Suppressor macrophage (primary cell): ENCODE data around the gene VSIR.

Source experiments
- DNase-seq, 4 experiments: peaks; one replicate each; pipeline ENCODE4 v3.0.0-alpha.2; 2020 to 2022

VSIR gene

GRCh38 chr10:71747039-71747531, 26.2 kb downstream of the VSIR start:
- DNase-seq: no peak

DNA sequence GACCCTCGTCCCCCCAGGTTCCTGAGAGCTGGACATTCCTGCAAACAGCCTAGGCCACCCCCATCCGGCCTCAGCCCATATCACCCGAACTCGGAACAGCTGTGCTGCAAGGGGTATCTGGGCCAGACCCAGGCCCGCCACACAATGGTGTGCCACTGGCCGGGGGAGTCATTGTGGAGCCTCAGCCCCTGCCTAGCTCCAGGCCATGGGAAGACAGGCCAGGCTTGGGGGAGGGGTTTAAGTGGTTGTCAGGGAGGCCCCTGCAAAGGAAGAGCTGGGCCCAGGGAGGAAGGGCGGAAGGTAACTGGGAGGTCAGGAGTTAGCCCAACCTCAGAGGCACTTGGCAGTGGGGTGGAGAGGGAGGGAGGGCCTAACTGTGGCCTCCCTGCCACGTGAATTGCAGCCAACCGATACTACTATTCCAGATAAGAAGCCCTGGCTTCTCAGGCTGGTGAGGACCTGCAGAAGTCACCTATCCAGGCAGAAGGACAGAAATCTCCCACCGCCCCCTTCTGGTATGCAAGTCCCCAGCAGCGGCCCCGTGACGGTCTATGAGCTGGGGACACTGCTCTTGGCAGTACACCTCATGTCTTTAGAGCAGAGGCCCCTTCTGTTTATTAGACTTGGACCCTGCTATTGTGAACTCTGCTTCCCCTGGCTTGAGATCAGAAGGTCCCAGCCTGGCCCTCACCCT, 26.8 kb downstream of the VSIR start:
- peak in 2 of 4 experiments; percentile 29 to 38 for DNase-seq

DNA sequence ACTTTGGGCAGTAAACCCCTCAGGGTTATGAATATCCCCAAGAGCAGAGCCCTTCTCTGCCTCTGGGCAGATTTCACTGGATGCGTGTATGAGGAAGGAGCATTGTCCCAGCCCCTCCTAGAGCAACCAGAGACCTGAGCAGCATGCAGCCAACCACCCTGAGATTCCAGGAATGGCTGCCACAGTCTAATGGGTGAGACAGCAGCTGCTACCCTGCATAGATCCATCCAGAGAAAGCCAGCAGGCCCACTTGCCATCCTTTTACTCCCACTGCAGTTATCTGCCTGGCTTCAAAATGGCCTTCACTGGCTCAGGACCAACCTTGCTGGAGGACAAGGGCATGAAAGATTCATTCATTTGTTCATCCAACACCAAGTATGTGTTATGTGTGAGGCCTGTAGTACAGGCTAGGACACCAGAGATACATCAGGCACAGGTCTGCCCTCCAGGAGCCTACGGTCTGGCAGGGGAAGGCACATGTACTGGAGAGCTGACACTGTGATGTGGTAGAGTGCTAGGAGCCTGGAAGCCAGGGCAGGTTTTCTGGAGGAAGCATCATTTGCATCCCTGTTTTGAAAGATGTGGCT, 27.6 kb downstream of the VSIR start:
- DNase-seq: no peak

GRCh38 chr10:71744897-71745663, 28.2 kb downstream of the VSIR start:
- DNase-seq: no peak

DNA sequence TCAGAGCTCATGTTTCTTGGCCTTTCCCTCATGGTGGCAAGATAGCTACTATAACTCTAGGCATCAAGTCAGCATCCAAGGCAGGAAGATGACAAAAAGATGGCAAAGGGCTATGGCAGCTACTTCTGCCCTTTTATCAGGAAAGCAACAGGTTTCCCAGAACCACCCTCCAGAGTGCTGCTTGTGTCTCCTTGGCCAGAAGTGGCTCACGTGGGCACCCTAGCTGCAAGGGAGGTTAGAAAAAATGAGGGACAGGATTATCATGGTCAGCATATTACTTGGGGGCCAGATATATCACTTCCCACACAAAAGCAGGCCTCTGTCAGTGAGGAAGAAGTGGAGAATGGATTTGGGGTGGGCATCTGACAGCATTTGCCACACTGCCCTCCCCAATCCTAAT, 29.5 kb downstream of the VSIR start:
- no peak for DNase-seq

- DNase-seq: no peak
Measured at GRCh38 chr10:71743089-71743838, 30.1 kb downstream of the VSIR start.

- DNase-seq: no peak
Measured at GRCh38 chr10:71742301-71743088, 30.8 kb downstream of the VSIR start.

DNA sequence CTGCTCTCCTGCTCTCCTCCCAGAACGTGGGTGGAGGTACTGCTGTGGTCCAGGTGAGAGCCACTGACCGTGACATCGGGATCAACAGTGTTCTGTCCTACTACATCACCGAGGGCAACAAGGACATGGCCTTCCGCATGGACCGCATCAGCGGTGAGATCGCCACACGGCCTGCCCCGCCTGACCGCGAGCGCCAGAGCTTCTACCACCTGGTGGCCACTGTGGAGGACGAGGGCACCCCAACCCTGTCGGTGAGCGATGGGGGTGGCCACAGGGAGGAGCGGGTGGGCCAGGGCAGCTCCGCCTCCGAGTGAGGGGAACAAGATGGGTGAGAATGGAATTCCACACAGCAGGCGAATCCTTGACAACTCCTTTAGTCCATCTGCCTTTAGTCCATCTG, 31.6 kb downstream of the VSIR start:
- no peak for DNase-seq

GRCh38 chr10:71741029-71741428, 32.3 kb downstream of the VSIR start:
- DNase-seq: no peak

DNA sequence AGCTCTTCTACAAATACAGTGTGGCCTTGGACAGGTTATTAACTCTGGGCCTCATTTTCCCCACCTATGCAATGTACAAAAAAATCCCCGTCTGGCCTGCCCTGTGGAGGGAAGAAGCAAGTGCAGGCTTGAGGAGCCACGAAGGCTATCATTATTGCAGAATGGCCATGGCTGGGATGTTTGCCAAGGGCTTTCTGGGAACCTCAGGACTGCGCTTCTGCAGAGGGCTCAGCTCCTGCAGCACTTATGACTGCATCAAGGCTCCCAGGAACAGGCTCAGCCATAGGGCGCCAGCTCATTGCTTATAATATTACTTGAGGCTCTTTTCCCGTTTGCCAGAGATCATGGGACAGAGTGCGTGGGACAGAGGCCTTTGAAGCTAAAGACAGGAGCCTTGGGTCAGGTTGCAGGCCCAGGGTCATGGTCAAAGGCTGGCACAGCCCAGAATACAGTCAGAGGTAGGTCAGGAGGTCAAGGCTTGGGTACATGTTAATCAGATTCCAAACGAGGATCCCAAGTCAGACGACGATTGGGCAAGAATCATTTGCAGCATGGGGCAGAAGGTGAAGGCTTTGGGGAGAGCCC, 33.2 kb downstream of the VSIR start:
- peak; percentile 84 to 89 (median 88) for DNase-seq

- DNase-seq: peak in 3 of 4 experiments; percentile 37 to 62 (median 43)
Measured at GRCh38 chr10:71739358-71739900, 33.9 kb downstream of the VSIR start.

- peak; percentile 39 to 79 (median 70) for DNase-seq
Measured at GRCh38 chr10:71737834-71738197, 35.5 kb downstream of the VSIR start.

DNA sequence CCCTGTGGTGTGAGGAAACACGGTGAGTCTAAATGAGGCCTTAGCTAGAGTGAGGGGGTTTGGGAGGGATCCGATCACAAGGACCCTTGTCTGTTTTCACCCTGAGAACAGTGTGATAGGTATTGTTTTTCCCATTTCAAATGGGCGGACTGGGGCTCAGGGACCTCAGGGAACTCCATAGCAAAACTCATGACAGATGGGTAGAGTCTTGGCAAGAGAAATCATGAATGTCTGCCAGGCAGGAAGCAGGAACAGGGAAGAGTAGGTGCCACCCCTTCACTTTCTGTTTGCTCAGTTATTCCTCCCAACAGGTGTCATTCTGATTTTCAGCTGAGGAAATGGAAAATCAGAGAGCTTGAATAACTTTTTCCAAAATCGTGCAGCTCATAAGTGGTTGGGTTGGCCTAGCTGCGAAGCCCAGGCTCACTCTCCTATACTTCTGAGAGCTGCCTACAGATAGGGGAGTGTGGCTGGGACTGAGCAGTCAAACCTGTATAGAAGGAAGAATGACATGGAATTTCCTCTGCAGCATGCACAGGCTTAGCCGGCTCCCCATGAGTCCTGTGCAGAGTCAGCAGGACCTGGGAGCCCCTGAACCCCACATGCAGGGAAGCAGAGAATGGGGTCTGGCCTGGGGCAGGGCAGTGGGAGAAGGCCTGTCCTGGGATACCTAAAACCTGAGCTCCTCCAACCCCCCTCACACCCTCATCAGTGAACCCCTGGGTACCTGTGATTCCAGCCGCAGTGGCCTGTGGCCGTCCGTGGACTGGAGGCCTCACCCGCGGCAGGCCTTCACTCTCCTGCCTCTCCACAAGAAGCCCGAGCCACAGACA, 36.1 kb downstream of the VSIR start:
- DNase-seq: no peak

GRCh38 chr10:71736570-71736952, 36.8 kb downstream of the VSIR start:
- DNase-seq: no peak

- peak in 3 of 4 experiments; percentile 46 to 57 (median 54) for DNase-seq
Measured at GRCh38 chr10:71735709-71736569, 37.4 kb downstream of the VSIR start.

GRCh38 chr10:71734797-71735196, 38.5 kb downstream of the VSIR start:
- DNase-seq: no peak

DNA sequence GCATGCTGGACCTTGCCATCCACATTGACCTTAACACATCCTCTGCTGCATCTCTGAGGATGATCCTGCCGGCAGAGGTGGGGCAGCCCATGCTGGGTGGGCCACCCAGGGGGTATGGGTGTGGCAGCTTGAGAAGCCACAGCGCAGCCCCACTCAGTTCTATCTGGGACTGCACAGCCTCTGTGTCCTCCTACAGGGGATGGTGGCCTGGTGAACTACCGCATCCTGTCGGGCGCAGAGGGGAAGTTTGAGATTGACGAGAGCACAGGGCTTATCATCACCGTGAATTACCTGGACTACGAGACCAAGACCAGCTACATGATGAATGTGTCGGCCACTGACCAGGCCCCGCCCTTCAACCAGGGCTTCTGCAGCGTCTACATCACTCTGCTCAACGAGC, 41.5 kb downstream of the VSIR start:
- DNase-seq: no peak

DNA sequence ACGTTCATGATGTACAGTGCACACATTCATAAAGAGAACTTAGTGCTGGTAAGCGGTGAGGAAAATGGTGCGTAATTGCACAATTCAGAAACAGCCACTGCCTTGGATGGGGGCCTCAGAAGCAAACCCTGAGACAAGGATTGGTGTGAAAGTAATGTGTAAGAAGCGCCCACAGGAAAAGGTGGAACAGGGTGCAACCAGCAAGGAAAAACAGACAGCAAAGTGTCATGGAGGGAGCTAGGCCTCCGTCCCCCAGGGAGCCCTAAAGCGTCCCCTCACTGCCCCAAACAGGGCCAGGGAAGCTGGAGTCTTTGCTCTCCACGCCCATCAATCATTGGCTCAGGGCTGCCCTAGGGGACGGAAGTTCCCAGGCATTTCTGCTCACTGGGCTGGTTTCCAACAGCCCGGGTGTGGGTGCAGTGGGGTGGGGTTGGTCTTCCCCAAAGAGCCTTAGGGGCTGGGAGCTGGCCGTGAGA, 44.1 kb downstream of the VSIR start:
- peak; percentile 73 to 88 (median 85) for DNase-seq
